Hindlimb muscle (tissue), 1 donor: ENCODE data around the gene MFN1. TPM values are rescaled to one million over a fixed set of nuclear protein-coding genes. Genes with fewer than 3 reads are reported as not detected.
A peak's percentile ranks its signal among the peaks of the same experiment; 100 is the strongest.

ENCODE experiments used
- DNase-seq: peaks from one replicate; pipeline ENCODE4 v3.0.0-alpha.2; 2013
- polyA plus RNA-seq: library from polyadenylated mRNA; unstranded; fragments of 120-200 nt; gene quantifications from one replicate; pipeline ENCODE4 v1.2.1, GENCODE V29; 2013; ENCODE audit not compliant: insufficient read length

MFN1 gene
- polyA plus RNA-seq, 1 donor = 39.2 TPM

- no peak for DNase-seq
Observed at GRCh38 chr3:179348325-179349013, 960 bp downstream of the MFN1 start.

DNA sequence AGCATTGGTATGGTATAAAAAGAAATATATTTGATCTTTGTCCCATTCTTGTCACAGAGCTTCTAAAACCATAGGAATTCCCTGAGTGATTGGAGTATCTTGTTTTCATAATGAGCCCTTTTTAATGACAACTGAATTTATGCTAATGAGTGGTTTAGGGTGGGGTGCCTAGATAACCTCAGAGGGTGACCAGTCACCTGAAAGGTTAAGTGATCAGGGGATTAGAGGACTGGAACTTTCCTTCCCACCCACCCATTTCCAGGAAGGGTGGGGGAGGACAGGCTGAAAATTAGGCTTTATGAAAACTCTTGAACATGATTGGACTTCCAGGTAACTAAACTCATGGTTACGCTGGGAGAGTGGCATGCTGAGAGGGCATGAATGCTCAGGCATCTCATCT, 8.5 kb downstream of the MFN1 start:
- DNase-seq = no peak

DNA sequence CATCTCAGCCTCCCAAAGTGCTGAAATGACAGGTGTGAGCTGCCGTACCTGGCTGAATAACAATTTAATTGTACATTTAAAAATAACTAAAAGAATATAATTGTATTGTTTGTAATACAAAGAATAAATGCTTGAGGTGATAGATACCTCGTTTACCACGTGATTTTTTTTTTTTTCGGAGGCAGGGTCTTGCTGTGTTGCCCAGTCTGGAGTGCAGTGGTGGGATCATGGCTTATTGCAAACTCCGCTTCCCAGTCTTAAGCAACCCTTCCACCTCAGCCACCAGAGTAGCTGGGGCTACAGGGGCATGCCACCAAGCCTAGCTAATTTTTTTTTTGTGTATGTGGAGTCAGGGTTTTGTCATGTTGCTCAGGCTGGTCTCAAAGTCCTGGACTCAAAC, 15.8 kb downstream of the MFN1 start:
- DNase-seq = no peak

DNA sequence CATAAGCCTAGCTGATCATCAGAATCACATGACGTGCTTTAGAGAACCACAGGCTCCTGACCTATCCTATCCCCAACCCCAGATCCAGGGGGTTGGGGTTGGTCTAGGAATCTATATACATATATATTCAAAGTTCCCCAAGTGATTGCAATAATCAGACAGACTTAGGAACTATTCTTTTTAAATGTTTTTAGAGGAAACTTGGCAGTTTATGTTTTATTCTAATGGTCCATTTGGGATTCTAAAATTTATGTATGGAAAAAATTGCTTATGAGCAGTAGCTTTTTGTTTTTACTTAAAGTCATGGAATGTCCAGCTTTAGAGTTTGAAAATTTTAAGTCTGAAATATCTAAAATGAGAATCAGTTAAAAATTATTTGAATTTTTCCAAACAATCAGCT, 22.1 kb downstream of the MFN1 start:
- DNase-seq = no peak

DNA sequence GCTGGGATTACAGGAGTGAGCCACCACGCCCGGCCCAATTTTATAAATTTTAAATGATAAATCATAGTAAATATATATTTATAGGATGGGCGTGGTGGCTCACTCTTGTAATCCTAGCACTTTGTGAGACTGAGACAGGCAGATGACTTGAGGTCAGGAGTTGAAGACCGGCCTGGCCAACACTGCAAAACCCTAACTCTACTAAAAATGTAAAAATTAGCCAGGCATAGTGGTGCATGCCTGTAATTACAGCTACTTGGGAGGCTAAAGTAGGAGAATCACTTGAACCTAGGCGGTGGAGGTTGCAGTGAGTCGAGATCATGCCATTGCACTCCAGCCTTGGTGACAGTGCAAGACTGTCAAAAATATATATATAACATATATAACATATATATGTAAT, 26.4 kb downstream of the MFN1 start:
- no peak for DNase-seq

DNA sequence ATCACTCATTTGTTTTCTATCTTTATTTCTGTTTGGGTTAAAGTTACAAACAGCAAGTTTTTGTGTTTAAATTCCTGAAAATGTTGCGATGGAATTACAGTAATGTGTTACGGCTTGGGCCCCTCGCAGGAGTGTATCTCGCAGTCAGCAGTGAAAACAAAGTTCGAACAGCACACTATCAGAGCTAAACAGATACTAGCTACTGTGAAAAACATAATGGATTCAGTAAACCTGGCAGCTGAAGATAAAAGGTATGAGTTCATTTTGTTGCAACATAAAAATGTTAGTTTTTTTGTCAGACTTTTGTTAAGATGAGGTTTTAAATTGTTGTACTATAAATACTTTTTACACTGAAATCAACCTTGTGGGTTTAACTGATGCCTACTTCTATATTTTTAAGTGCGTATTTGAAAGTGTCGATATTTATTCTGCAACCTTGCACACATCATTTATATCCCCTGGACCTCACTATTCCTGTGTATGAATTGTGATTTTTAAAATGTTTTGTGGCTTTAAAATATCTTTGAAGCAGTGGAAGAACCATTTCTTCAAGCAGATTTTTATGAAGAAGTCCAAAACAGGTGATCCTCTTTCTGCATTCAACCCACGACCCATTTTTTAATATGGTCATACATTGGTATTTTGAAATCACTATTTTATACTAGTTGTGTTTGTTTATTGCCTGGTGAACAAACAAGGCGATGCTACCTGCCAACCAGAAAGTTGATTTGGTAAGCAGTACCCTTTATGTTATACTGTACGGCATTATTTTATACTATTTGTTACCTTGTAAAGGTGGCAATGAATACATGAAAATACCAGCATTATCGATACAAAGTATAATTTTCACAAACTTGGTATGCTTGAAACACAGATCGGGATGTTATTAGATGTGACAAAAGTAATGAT, 27.8 kb downstream of the MFN1 start:
- no peak for DNase-seq

DNA sequence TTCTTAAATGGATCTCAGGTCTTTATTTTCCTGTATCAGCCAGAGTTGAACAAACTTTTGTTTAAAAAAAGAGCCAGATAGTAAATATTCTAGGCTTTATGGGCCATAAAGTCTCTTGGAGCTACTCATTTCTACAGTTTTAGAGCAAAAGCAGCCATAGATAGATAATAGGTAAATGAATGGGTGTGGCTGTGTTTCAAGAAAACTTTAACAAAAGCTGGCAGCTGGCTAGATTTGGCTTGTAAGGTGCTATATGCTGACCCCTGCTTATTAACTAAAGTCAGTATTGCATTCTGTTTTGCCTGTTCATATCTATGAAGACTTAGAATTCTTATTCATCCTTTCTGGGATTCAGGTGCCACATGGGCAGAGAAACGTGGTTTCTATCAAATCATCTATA, 29.0 kb downstream of the MFN1 start:
- no peak for DNase-seq

- no peak for DNase-seq
Observed at GRCh38 chr3:179391906-179392305, 44.4 kb downstream of the MFN1 start.

DNA sequence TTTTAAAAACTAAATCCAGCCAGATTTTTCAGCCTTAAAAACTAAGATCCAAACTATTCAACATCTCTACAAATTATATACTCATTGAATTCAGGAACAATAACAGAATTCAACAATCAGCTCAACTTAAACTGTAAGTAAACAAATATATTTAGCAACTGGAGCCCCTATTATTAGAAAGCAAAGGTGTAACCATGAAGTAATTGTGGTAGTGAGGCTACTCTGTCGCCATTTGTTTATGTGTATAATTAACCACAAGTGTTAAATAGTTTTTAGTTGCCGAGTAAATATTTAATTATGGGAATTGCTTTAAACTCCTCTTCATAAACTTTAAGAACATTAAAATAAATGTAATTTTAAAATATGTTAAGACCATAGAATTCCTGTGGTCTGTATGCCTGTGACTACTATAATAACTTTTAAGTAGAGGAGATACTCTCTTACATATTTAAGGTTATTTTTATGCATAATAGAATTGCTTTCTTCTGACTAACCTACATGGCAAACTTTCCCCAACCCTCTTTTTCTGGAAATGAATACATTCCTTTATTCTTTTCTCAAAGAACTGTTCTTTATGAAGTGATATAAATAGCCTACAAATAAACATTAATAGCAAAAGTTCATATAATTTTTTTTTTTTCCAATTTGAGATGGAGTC, 51.2 kb downstream of the MFN1 start:
- no peak for DNase-seq

DNA sequence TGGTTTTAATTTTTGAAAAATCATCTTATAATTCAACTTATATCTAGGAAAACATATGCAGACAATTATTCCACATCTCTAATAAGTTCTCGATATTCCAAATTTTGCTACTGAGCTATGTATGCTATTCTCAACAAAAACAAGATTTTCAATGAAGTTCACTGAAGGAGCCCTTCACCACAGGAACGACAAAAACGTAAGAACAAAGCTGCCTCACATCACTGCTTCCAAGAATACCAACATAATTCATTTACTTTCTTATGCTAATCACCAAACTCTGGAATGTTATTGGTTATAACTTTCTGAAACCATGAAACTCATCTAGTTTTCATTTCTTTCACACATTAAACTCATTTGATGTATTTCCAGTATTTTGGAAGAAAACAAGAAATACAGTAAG, 54.1 kb downstream of the MFN1 start:
- DNase-seq = no peak

GRCh38 chr3:179402963-179403362, 55.5 kb downstream of the MFN1 start:
- peak; percentile 8 for DNase-seq

DNA sequence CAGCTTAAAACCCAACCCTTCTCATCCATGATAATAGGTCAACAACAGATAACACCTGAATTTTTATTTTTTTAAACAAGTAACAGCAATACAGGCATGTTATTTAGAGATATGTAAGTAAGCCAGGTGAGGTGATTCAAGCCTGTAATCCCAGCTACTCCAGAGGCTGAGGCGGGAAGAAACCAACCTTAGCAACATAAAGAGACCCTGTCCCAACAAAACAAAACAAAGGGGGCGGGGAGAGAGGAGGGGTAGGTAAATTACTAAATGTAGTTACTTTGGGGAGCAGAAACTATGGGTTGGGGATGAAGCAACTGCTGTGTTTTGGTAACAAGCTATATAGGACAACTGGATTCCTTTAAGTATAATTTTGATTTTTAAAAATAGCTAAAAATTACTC, 56.8 kb downstream of the MFN1 start:
- DNase-seq = no peak

DNA sequence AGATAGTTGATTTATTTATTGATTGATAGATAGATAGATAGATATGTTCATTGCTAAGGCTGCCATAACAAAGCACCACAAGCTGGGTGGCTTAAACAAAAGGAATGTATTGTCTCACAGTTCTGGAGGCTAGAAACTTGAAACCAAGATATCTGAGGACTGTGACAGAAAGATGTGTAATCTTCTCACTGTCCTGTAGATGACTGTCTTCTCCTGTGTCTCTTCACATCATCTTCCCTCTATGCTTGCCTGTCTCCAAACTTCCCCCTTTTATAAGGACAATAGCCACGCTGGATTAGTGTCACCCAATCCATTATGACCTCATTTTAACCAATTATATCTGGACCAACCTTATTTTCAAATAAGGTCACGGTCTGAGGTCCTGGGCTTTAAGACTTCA, 62.8 kb downstream of the MFN1 start:
- DNase-seq = no peak

- no peak for DNase-seq
Observed at GRCh38 chr3:179410999-179411398, 63.5 kb downstream of the MFN1 start.

DNA sequence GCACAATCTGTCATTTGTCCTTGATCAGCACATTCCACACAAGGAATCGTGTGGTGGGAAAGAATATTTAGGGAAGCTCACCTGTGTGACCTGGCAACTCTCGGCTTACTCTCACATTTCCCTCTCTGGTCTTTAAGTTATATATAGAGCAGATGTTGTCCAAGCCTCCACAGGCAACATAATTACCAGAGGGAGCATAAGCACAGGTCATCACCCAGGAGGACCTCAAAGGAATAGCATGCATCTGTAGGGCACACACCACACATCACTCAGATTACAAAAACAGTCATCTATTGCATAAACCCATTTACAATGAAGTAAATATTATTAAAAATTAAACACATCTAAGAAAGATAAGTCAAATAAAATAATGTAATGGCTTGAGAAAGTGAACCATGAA, 67.3 kb downstream of the MFN1 start:
- DNase-seq = no peak

- DNase-seq = no peak
Observed at GRCh38 chr3:179415377-179415776, 67.9 kb downstream of the MFN1 start.

DNA sequence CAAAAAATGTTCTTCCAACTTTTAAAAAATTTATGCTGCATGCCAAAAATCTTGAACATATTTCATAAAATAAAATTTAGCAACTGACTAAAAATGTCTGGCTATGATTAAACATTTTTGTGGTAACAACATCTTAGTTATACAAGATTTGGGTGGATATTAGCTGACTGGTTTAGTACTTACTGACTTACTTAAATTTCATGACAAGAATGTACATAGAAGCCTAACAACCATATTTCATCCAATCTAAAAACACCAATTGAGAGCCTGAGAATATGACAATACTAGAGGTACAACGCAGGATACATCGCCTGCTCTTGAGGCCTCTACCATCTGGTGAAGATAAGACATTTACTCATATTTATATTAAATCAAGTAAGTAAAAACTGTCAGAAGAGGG, 69.2 kb downstream of the MFN1 start:
- DNase-seq = no peak

- no peak for DNase-seq
Observed at GRCh38 chr3:179418610-179419009, 71.1 kb downstream of the MFN1 start.

GRCh38 chr3:179421500-179421899, 74.0 kb downstream of the MFN1 start:
- peak; percentile 41 for DNase-seq

DNA sequence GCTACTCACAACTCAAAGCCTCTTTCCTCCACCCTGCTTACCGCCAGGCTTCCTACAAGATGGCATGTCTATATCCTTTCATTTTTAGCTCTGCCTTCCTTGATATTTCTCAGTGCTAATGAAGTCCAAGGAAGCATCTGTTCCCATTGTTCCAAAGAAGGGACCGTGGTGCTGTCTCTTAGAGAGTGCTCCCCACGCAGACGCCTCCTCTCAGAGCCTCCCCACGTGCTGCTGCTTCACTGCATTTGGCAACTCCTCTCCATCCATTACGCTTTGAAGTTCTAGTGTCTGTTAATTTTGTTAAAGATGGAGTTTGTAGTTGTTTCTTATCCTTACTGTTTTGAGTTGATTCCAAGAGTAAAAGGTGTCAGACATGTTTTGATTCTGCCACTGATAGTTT, 77.6 kb downstream of the MFN1 start:
- DNase-seq = no peak

DNA sequence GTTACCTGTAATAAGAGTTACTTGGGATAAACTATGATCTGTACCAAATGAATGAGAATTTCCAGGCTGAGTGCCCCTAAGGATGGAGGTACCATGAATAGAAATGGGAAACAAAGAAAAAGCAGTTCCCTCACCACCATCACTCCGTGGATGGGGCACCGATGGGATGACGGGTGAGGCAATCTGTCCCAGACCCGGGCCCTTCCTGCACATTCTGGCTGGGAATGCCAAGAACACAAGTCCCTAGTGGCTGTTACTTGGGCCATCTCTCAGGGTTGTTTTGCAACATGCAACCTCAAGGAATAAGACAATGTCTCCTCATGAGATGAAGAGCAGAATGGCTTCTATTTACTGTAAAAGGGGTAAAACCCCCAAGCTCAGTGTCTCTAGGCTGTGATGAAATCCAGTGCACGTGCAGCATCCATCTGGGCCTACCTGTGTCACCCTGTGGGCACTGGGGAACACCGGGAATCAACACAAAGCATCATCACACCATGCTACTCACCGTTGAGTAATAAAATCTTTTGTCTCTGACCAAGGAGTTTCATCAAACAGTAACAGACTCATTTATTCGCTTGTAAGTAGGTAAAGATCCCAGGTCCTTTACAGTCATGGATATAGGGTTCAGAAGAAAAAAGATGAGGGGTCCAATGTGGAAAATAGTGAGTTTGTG, 81.5 kb downstream of the MFN1 start:
- no peak for DNase-seq

DNA sequence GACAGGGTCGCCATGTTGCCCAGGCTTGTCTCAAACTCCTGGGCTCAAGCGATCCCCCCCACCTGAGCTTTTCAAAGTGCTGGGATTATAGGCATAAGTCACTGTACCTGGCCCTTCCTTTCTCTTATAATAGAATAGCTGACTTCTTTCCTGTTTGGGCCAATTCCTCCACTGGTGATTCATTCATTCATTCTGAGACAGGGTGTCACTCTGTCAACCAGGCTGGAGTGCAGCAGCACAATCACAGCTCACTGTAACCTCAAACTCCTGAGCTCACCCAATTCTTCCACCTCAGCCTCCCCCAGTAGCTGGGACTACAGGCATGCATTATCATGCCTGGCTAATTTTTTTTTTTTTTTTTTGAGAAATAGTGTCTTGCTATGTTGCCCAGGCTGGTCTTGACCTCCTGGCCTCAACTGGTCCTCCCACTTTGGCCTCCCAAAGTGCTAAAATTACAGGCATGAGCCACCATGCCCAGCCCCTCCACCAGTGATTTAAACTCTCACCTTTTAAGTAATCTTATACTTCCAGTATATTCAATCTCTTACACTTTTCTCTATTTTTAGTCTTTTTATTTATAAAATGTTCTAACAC, 82.9 kb downstream of the MFN1 start:
- no peak for DNase-seq

DNA sequence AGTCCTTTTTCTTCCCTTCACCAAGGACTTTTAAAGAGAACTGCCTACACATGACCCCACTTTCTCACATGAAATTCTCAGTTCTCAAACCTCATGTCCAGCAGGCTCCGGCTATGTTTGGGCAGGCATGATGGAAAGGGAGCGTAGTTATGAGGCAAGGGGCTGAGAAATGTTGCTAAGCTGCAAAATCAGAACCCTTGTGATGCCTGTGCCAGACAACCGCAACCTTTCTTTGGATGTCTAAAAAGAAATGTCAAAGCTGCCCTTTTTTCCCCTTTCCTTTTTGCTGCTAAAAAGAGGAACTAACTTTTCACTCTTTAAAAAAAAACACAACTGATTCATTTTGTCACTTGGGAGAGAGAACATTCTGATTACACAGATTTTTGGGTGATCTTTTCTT, 84.5 kb downstream of the MFN1 start:
- DNase-seq = peak; percentile 37
